PC-3 (cell line): ENCODE results near the gene VTA1.

Source experiments
- EZH2 ChIP-seq: fragments of 300-600 bp; sonication (generic); IDR thresholded peaks from one replicate; pipeline ENCODE4 v1.6.1; 2017; ENCODE audit warnings: antibody characterized with exemption, mild to moderate bottlenecking, low read length; ENCODE audit not compliant: unreplicated experiment
- EZH2phosphoT487 ChIP-seq: fragments of 300-600 bp; sonication (generic); IDR thresholded peaks from 2 replicates; pipeline ENCODE4 v1.6.1; 2018; ENCODE audit warnings: mild to moderate bottlenecking, antibody characterized with exemption, low read length, borderline replicate concordance
- TF ChIP-seq, protein P1 (sequence below): fragments of 300-600 bp; sonication (generic); conservative IDR thresholded peaks from 2 replicates; pipeline ENCODE4 v1.5.1; 2017; ENCODE audit warnings: antibody characterized with exemption, low read depth, mild to moderate bottlenecking, low read length

DNA sequence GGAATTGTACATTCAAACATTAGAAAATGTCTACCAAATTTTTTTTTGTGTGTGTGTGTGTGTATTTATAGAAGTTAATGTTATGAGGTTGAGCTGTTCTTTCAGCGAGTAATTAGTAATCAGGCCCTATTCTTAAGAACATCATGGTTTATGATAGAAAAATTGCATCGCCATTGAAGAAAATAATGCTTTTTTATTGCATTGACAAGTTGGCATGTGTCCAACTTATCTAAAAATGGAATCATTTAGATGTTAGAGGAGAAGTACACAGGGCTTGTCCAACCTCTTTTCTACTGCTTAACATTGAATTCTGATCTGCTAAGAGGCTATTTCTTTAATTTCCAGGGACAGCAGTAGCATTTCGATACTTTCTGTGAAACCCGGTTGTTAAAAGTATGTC lies 93.1 kb downstream of the VTA1 start:
- TF ChIP-seq, protein P1, sequence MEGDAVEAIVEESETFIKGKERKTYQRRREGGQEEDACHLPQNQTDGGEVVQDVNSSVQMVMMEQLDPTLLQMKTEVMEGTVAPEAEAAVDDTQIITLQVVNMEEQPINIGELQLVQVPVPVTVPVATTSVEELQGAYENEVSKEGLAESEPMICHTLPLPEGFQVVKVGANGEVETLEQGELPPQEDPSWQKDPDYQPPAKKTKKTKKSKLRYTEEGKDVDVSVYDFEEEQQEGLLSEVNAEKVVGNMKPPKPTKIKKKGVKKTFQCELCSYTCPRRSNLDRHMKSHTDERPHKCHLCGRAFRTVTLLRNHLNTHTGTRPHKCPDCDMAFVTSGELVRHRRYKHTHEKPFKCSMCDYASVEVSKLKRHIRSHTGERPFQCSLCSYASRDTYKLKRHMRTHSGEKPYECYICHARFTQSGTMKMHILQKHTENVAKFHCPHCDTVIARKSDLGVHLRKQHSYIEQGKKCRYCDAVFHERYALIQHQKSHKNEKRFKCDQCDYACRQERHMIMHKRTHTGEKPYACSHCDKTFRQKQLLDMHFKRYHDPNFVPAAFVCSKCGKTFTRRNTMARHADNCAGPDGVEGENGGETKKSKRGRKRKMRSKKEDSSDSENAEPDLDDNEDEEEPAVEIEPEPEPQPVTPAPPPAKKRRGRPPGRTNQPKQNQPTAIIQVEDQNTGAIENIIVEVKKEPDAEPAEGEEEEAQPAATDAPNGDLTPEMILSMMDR = no peak
- no peak for TF ChIP-seq EZH2
- no peak for TF ChIP-seq EZH2phosphoT487
